Astrocyte of the cerebellum (primary cell): ENCODE results near the gene OAT.

Experiments
- DNase-seq: peaks from one replicate; pipeline ENCODE4 v3.0.0-alpha.2; 2011; ENCODE audit warnings: low read depth
- H3K4me3 ChIP-seq: 2 replicates; pipeline ENCODE4 v1.5.1; 2011; ENCODE audit warnings: mild to moderate bottlenecking, low read depth, low read length, moderate library complexity
- in situ Hi-C: cut with HindIII; loops from 2 replicates; pipeline ENCODE4 v1.10.0; 2017; ENCODE audit warnings: low sequenced_read_pairs
- TF ChIP-seq, protein P1 (sequence below): IDR thresholded peaks from 2 replicates; pipeline ENCODE4 v1.5.1; 2012; ENCODE audit warnings: low read length, low read depth, moderate library complexity, mild to moderate bottlenecking; ENCODE audit errors: missing control alignments

Gene OAT

DNA sequence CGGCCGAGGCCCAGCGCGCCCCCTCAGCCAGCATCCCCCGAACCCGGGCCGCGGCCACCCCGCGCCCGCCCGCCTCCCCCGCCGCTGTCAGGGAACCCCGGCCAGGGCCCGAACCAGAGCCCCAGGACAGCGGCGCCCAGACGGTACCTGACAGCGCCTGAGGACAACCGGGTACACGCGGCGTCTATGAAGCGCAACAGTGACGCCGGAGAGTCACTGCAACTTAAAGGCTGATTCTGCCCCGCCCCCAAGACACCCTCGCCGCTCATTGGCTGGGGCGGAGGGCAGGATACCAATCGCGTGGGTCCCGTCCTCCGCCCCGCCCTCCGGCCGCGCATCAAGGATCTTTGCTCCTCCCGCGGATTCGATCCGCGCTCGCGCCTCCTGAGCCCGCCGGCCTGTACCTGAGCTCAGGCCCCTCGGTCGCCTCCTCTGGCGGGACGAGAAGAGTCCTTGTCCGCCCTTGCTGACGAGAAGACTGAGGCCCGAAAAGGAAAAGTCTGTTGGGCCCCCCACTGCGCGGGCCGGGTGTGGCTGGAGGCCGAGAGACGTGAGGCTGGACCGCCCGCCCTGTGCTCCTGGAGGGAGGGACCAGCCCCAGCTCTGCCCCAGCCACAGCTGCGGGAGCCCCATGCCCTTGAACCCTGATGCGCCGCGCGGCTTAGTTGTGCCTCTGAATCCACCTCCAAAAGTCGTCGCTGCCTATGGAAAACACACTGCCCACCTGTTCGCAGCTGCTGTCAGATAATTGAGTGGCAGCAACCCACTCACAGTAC is at the start of gene OAT:
Gene OAT, minus strand, starts transcription at position 198 of the 776 bp plus-strand sequence. CDS start 6,752 bp downstream, outside the sequence.
- TF ChIP-seq, protein P1, sequence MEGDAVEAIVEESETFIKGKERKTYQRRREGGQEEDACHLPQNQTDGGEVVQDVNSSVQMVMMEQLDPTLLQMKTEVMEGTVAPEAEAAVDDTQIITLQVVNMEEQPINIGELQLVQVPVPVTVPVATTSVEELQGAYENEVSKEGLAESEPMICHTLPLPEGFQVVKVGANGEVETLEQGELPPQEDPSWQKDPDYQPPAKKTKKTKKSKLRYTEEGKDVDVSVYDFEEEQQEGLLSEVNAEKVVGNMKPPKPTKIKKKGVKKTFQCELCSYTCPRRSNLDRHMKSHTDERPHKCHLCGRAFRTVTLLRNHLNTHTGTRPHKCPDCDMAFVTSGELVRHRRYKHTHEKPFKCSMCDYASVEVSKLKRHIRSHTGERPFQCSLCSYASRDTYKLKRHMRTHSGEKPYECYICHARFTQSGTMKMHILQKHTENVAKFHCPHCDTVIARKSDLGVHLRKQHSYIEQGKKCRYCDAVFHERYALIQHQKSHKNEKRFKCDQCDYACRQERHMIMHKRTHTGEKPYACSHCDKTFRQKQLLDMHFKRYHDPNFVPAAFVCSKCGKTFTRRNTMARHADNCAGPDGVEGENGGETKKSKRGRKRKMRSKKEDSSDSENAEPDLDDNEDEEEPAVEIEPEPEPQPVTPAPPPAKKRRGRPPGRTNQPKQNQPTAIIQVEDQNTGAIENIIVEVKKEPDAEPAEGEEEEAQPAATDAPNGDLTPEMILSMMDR = no peak
- peak; percentile 86 for DNase-seq
- H3K4me3 ChIP-seq = peak within 1 kb of the TSS; percentile 74
- in situ Hi-C loops = no loop called here

DNA sequence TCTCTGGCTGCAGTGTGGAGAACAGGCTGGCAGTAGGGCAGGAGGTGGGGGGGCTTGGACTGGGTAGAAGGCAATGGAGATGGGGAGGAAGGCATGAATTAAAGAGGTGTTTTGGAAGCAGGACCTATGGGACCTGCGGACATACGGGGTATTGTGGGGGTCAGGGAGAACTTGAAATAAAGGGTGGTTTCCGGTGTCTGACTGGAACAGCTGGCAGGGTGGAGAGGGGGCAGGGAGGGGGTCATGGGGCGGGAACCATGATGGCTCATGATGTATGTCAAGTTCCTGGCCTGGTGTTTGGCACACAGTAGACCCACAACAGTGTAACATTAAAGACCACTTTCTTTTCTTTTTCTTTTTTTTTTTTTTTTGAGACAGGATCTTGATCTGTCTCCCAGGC is 48.4 kb upstream of the OAT start:
- TF ChIP-seq, protein P1 = no peak
- in situ Hi-C loops = no loop called here
- no peak overlapping the region for H3K4me3 ChIP-seq
- no peak for DNase-seq

DNA sequence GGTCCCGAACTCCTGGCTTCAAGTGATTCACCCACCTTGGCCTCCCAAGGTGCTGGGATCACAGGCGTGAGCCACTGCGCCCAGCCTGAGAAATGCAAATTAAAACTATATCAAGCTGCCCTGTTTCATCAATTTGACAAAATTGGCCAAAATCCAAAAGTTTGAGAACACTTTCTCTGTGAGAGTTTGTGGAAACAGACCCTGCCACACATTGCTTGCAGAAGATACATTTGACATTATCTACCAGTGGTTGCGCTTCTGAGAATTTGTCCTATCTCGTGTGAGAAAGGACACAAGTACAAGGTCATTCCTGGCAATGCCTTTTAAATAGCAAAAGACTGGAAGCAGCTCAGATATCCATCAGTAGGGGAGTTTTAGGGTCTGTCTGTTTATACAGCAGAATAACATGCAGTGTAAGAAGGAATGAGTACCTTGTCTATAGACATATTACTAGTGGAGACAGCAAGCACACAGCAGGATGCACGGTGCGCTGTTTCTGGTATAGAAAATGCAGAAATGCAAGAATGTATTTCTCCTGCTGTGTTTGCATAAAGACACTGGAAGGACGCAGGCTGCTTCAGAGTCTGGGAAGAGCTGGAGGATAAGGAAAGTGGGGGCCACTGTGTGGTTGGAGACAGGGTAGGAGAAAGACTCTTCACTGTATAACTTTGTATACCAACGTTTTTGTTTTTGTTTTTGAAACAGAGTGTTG is 47.2 kb upstream of the OAT start:
- H3K4me3 ChIP-seq = no peak overlapping the region
- in situ Hi-C loops = no loop called here
- no peak for DNase-seq
- TF ChIP-seq, protein P1 = no peak

GRCh38 chr10:124465003-124465776 is 46.5 kb upstream of the OAT start:
- in situ Hi-C loops = no loop called here
- DNase-seq = no peak
- H3K4me3 ChIP-seq = no peak overlapping the region
- TF ChIP-seq, protein P1 = no peak

DNA sequence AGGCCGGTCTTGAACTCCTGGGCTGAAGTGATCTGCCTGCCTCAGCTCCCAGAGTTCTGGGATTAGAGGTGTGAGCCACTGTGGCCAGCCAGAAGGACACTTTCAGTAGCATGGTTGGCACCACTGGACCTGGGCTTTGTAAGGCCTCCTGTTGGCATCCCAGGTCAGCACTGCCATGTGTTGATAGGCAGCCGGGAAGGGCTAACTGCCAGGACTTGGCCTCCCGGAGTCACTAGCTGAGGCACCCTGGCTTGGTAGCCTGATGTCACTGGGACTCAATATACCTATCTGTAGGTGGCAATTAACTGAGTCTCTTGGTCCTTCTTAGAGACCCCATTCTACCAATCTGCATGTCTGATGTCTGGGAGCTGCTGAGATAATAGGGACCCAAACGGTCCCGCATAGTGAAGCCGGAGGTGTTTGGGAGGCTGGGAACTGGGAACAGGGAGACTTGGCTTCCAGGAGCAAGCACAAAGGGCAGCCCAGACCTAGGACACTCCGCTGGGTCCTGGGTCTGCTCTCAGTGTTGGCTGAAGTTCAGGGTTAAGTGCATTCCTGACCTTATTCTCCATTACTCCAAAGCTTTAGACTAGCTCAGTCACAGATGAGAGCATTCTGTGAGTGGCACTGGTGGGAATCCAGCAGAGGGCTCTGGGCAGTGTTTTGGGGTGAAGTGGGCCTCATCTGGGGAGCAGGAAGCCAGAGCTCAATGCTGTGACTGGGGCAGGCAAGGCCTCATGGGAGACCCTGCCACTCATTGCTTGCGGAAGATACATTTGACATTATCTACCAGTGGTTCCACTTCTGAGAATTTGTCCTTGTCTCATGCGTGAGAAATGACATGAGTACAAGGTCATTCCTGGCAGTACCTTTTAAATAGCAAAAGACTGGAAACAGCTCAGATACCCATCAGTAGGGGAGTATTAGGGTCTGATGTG is 45.6 kb upstream of the OAT start:
- TF ChIP-seq, protein P1 = no peak
- no peak overlapping the region for H3K4me3 ChIP-seq
- DNase-seq = no peak
- in situ Hi-C loops = no loop called here

- in situ Hi-C loops = no loop called here
- TF ChIP-seq, protein P1 = no peak
- no peak for DNase-seq
- H3K4me3 ChIP-seq = peak overlapping the region; percentile 50
These were observed 43.6 kb upstream of the OAT start for GRCh38 chr10:124462348-124462695.
